HG02852 (cell line): ENCODE data around the gene ITGB2.

Source experiments
- ATAC-seq: cut with Tn5 transposase; IDR thresholded peaks from one replicate; pipeline ENCODE4 v1.9.1; 2021; ENCODE audit warnings: mild to moderate bottlenecking, moderate library complexity; ENCODE audit not compliant: unreplicated experiment

The ITGB2 gene

DNA sequence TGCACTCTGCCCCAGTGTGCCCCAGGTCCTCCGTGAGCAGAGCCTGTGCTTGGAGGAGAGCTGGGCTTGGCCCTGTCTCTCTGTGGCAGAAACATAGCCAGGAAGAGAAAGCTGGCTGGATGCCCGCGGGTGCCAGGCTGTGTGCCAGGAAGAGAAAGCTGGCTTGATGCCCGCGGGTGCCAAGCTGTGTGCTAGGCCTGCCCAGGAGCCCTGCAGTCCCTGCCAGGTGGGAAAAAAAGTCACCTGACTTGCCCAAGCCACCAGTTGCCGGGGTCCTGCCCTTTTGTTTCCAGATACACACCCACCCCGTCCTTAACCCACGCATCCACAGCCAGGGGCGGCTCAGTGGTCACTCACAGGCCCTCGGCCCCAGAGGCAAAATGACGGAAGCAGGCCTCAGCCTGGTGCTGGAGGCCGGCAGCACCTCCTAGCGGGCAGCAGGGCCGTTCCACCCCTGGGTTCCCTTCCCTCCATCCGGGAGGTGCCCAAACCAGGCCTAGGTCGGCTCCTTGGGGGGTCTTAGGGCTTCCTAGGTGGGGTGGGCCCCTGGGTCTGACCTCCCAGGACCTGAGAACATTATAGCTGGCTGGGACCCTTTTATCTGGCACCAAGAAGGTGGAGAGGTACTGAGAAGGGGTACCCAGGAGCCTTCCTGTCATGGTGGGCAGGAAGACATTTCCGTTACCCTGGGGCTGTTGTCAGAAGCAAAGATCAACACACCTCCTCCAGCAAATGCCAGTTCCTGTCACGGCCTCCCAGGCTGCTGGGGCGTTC lies 9.1 kb downstream of the ITGB2 start:
- no peak for ATAC-seq

DNA sequence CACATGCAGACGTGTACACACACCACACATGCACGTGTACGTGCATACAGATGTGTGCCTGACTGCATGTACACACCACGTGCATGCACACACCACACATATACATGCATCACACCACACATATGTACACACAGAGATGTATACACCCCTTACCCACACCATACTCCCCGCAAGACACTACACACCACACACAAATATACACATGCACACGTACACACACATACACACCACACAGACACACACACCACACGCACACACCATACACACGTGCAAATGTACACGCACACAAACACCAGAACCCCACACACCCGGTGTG lies 9.7 kb downstream of the ITGB2 start:
- ATAC-seq = no peak

DNA sequence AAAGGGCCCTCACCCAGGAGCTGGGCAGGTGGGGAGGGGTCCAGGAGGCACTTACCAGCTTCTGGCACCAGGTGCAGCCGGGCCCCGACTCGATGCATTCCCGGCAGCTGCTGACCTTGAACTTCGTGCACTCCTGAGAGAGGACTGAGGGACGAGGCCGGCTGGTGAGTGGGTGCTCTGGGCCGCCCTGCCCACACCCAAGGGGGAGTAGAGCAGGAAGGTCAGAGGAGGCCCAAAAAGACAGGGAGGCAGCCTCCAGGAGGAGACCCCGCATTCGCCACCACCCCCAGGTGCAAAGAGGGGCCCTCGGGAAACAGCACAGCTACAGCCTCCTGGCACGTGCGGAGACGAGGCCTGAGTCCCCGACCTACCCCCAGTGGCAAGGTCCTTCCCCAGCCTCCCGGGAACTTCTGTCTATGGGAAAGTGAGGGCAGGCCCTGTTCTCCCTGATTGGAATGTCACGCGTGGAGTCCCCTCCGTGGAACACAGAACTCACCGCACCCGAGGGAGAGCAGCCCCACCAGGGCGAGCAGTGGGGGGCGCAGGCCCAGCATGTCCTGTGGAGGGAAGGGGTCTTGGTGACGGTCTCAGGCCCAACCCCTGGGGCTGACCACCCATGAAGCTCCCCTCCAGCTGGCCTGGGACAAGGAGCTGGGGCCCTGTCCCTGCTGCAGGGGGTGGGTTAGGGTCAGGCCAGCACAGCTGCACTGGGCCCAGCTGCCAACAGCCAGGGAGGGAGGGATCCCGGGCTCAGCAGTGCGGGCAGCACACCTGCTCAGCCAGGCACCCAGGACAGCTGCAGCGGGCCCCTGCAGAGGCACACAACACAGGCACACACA lies 10.3 kb downstream of the ITGB2 start:
- ATAC-seq = no peak

DNA sequence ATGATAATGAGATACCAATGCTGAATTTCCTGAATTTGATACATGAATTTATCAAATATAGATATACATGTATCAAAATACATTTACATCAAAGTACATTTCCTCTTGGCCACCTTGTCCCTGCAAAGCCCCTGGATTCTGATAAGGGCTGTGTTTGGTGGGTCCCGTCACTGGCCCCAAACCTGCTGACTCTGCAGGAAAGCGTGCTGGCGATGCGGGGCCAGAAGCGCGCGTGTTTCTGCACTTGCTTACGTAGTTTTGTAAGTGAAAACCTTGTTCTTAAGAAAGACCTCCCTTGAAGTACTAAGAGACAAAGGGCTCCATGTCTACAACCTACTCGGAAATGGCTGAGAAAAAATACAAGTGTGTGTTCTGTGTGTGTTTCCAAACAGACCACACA lies 11.0 kb downstream of the ITGB2 start:
- ATAC-seq = no peak

DNA sequence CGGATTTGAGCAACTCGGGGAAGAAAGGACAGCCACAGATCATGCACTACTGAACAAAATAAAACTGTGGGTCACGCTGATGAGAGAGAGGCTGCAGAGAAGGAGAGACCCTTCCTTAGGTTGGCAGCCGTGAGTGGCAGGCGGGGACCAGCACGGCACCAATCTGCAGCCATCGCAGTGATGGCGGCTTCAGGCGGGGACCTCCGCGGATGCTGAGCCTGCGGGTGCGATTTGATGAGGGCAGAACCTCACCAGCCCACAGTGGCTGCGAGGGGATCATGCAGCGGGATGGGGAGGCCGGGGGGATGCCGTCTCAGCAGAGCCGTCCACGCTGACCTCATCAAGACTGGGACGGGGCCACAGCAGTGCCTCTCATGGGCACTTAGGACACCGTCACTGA lies 11.8 kb downstream of the ITGB2 start:
- ATAC-seq = no peak

DNA sequence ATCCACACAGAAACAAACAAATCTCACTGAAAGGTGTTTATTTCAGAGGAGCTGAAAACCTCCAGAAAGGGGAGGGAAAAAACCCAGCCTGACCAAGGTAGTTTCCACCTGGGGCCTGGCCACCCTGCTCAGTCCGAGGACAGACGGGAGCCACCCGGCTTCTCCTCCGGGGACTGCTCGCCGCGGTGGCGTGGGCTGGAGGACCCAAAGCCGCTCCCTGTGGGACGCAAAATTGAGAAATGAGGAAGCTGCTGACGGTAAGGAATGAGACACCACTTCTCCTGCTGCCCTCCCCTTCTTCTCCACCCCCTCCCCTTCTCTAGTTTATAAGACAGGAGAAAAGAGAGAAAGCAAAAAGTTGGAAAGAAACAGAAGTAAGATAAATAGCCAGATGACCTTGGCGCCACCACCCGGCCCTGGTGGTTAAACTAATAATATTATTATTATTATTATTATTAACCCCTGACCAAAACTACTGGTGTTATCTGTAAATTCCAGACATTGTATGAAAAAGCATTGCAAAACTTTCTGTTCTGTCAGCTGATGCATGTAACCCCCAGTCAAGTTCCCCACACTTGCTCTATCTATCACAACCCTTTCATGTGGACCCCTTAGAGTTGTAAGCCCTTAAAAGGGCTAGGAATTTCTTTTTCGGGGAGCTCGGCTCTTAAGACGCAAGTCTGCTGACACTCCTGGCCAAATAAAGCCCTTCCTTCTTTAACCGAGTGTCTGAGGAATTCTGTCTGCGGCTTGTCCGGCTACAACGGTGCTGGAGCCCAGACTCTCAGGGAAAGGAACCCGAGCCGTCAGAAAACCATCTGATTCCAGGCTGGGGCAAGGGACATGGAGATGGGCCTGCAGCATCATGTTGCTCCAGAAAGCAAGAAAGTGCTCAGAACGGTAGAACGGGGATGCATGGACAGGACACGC lies 12.5 kb downstream of the ITGB2 start:
- ATAC-seq = no peak

DNA sequence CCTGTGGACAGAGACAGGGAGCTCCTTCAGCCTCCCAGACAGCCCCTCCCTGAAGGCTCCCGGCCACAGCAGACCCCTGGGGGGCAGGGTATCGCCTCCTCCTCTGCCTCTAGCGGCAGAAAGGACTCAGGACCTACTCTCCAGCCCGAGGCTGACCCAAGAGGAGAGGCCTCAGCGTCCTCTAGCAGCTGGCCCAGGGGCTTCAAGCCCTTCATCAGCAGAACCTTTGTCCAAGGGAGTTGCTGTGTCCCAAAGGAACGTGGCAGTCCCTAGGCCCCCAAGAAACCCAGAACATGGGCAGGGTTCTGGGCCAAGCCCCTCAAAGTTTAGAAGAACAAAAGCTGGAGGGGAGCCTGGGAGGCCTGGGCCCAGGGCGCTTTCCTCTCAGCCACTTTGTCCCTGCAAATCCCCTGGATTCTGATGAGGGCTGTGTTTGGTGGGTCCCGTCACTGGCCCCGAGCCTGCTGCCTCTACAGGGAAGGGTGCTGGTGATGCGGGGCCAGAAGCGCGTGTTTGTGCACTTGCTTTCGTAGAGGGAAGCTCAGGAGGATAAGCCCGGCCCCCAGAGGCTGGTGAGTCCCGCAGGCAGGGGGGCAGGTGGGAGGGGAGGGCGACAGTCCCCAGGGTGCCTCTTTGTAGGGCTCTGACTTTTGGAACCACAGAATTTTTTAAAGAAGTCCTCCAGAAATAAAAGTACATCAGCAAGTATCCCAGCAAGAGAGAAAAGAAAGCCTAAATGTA lies 13.3 kb downstream of the ITGB2 start:
- no peak for ATAC-seq

DNA sequence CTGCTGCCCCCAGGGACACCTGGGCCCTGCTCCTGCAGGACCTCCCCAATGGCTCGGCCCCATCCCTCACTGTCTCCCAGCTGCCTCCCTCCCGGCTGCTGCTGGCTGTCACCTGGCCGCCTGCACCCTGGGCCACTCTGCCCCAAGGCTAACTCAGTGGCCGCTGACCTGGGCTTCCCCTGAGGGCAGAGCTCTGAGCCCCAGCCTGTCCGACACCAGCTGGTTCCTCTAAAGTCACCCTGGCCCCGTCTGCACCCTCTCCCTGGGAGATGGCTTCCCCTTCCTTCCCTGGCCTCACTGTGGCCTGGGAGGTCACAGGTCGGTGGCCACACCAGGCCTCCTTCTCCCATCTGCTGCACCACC lies 15.0 kb downstream of the ITGB2 start:
- ATAC-seq = no peak

DNA sequence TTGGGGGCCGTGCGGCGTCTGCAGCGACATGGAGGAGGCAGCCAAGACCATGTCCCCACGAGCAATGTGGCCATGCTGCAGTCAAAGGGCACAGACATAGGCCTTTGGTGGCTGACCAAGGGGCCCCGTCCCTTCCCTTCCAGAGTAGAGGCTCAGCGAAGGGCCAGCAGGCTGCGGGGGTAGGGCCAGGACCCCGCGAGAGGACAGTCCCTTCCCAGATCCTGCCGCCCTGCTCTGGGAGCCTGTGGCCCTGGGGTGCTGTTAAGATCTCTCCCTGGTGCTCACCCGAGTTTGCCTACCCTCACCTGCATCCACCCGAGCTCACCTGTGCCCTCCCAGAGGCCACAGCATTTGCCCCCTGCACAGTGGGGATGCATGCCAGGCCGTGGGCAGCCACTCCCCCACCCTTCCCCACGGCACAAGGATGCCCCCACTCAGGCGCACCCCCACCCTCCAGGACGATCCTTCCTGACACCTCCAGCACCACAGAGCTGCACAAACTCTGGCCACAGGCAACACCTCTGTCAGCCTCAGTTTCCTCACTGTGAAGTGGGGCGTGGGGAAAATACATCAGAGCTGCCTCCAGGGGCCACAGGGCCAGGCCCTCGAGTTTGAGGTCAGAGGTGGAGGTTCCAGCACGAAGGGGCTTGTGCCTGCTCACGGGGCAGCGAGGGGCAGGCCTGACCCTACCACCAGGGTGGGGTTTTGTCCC lies 15.5 kb downstream of the ITGB2 start:
- no peak for ATAC-seq

DNA sequence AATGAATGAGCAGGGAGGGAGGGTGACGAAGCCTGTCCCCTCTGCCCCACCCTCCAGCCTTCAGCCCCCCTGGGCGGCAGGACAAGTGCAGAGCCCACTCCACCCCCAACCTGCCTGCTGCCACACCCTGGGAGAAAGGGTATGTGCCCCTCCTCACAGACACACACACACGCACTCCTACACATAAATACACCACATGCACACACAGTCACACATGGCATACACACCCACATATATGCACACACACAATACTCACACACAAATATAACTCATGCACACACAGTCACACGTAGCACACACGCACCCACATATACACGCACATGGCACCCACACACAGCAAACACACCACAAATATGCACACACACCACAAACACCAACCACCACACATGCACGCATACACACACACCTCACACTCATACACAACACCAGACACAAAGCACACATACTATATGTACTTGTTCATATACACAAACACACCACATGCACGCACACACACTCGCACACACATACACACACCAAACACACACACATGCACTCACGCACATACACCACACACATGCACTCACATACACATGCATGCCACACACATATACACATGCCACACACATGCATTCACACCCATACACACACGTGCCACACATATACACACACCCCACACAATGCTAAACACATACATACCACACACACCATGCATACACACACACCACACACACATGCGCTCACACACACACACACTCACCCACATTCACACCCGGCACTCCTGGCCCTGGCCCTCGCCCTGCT lies 16.4 kb downstream of the ITGB2 start:
- no peak for ATAC-seq

DNA sequence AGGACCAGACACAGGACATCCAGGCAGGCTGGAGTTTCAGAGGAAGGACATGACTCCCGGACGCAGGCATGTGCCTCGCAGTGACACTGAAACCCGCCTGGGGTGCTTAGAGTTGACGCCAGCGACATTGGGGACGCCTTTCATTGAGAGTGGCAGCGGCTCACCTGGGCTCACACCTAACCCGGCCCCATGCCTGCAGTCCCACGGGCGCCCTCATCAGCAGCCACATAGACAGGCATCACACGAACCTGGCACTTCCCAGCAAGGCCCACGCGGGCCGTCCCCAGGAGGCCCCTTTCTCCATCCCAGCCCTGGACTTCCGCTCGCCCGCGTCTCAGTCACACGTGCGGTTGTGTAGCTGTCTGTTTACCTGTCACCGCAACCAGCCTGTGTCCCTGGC lies 17.0 kb downstream of the ITGB2 start:
- ATAC-seq = no peak

DNA sequence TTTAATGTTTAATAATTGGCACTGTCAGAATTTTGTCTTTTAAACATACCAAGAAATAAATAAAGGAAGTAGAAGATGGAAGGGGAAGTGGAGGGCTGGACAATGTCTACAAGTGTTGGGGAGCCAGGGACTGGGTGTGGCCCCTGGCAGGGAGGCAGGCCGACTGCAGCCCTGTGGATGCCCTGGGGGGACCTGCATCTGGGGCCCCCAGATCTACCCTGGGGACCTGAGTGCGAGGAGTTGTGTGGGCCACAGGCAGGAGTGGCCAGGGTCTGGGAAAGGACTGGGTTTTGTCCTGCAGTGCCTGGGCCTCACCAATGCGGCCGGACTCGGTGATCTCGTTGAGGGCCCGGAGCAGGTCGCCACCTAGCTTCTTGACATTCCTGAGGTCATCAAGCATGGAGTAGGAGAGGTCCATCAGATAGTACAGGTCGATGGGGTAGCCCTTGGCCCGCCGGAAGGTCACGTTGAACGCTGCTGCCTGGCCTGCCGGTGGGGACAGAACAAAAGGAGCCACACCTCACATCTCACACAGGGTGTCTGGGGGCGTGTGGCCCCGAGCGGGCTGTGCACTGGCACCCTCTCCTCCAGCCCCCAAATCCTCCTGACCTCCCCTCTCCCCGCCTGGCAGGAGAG lies 17.5 kb downstream of the ITGB2 start:
- ATAC-seq = no peak

DNA sequence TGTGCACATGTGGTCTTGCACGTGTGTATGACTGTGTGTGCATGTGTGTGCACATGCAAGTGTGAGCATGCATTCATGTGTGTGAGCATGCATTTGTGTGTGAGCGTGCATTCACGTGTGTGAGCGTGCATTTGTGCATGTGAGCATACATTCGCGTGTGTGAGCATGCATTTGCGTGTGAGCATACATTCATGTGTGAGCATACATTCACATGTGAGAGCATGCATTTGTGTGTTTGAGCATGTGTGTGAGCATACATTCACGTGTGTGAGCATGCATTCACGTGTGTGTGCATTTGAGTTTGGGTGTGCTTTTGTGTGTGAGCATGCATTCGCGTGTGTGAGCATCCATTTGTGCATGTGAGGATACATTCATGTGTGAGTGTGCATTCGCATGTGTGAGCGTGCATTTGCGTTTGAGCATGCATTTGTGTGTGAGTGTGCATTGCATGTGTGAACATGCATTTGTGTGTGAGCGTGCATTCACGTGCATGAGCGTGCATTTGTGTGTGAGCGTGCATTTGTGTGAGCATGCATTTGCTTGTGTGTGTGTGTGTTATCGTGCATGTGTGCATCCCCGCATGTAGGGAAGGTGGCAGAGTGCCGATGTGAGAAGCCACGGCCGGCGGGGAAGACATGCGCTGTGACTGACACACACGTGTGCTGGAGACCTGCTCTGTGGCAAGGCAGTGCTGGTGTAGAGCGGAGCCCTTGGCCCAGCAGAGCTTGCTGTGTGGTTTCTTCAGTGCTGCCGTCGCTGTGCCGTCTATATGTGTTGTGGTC lies 18.2 kb downstream of the ITGB2 start:
- no peak for ATAC-seq

DNA sequence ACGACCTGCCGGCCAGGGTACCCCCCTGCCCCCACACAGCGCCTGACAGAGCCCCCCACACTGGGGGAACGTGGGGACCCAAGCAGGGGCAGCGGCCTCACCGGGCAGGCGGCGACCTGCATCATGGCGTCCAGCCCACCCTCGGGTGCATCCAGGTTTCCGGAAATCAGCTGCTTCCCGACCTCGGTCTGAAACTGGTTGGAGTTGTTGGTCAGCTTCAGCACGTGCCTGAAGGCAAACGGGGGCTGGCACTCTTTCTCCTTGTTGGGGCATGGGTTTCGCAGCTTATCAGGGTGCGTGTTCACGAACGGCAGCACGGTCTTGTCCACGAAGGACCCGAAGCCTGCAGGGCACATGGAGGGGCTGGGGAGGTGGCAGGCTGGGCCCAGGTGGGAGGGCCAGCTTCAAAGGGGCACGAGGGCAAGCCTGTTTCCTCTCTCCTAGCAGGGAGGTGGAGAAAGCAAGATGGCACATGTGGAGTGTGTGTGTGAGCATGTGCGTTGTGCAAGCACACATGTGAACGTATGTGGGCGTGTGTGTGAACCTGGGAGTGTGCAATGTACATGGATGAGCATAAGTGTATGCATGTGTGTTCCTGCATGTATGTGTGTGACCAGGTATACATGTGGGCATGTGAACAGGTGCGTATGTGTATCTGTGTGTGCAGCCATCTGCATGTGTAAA lies 19.2 kb downstream of the ITGB2 start:
- ATAC-seq = no peak

DNA sequence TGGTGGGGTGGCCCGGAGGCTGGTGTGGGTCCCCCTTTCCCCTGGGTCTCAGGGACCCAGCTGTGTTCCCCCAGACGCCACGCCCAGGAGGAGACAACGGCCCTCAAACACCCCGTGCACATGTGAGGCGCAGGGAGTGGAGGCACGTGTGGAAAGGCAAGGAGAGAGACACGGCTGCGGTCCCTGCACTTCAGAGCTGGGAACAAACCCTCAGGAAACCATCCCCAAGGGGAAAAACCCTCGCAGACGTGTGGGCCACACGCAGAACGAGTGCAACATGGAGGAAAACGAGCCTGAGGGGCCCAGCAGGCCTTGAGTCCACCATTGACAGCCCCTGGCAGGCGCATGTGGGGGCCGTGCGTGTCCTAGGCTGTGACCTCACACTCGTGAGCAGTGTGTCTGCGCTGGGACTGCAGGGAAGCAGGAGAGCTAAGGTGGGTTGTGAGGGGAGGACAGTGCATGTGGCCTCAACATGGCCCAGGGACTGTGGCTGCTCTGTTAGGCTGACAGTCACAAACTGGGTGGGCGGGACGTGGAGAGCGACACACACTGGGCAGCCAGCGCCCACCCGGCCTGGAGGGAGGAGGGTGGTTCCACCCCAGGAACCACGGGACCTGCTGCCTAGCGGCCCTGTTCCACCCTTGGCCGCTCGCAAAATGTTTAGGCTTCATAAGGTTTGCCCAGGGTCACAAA lies 20.0 kb downstream of the ITGB2 start:
- ATAC-seq = no peak

DNA sequence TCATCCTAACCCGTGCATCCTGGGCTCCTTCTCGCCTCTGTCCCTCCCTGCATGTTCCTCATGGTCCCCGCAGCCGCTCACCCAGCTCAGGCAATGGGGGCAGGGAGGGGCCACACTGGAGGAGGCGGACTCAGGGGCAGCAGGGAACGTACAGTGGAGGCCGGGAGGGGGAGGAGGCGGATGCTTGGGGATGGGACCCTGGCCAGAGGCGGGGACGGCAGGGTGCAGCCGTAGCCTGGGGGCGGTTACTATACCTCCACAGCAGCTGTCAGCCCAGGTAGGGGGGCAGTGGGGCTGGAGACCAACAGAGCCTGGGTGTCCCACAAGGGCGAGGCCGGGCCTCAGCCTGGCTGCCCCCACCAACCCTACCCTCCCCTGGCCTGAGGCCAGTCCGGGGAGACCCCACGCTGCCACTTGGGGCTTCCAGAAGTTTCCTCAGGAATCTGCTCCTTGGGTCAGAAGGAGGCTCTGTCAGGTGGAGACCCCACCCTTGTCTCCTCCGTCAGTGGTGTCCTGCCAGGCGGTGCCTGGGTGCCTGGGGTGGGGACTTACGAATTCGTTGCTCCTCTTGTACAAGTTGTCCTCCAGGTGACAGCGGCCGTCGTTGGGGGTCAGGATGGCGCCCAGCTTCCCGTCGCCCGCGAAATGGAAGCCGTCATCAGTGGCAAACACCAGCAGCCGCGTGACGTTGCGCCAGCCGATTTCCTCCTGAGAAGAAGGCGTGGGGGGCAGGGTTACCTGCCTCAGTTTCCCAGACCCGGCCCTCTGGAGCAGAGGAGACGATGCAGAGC lies 20.7 kb downstream of the ITGB2 start:
- ATAC-seq = no peak
